Skeletal muscle satellite cell (primary cell): ENCODE data around the gene FAM161A. TPM values are rescaled to one million over a fixed set of nuclear protein-coding genes. Genes with fewer than 3 reads are reported as not detected.
"Not testable (repeated sequence)": the region's sequence is repeated elsewhere in the genome, so short reads cannot be mapped to it uniquely, and the experiment has no call there.

Experiments used
- H3K27me3 ChIP-seq: 2 replicates; pipeline ENCODE4 v1.7.0; 2013; ENCODE audit warnings: low read length; ENCODE audit not compliant: control insufficient read depth, insufficient read depth
- H3K36me3 ChIP-seq: 2 replicates; pipeline ENCODE4 v1.7.0; 2013; ENCODE audit warnings: mild to moderate bottlenecking, control low read depth, low read length; ENCODE audit not compliant: insufficient read depth
- H3K4me1 ChIP-seq: 2 replicates; pipeline ENCODE4 v1.7.0; 2013; ENCODE audit warnings: low read length; ENCODE audit not compliant: control insufficient read depth, insufficient read depth
- H3K4me2 ChIP-seq: 2 replicates; pipeline ENCODE4 v1.7.0; 2013; ENCODE audit warnings: mild to moderate bottlenecking, low read length
- H3K4me3 ChIP-seq: 2 replicates; pipeline ENCODE4 v1.7.0; 2013; ENCODE audit warnings: low read length
- H3K9ac ChIP-seq: 2 replicates; pipeline ENCODE4 v1.7.0; 2013; ENCODE audit warnings: mild to moderate bottlenecking, low read depth, low read length, moderate library complexity
- H3K9me3 ChIP-seq: replicated peaks from 2 replicates; pipeline ENCODE4 v1.7.0; 2013; ENCODE audit warnings: mild to moderate bottlenecking, control low read depth, low read length
- total RNA-seq: library from RNA; depleted of rRNA; stranded (reverse); fragments of >200 nt; gene quantifications from 2 replicates; pipeline ENCODE4 v1.2.3, GENCODE V29; 2012; rRNA removed

FAM161A gene, protein sequence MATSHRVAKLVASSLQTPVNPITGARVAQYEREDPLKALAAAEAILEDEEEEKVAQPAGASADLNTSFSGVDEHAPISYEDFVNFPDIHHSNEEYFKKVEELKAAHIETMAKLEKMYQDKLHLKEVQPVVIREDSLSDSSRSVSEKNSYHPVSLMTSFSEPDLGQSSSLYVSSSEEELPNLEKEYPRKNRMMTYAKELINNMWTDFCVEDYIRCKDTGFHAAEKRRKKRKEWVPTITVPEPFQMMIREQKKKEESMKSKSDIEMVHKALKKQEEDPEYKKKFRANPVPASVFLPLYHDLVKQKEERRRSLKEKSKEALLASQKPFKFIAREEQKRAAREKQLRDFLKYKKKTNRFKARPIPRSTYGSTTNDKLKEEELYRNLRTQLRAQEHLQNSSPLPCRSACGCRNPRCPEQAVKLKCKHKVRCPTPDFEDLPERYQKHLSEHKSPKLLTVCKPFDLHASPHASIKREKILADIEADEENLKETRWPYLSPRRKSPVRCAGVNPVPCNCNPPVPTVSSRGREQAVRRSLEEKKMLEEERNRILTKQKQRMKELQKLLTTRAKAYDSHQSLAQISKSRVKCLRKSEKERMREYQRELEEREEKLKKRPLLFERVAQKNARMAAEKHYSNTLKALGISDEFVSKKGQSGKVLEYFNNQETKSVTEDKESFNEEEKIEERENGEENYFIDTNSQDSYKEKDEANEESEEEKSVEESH
- total RNA-seq = 1.5 and 2.2 TPM in 2 replicates

DNA sequence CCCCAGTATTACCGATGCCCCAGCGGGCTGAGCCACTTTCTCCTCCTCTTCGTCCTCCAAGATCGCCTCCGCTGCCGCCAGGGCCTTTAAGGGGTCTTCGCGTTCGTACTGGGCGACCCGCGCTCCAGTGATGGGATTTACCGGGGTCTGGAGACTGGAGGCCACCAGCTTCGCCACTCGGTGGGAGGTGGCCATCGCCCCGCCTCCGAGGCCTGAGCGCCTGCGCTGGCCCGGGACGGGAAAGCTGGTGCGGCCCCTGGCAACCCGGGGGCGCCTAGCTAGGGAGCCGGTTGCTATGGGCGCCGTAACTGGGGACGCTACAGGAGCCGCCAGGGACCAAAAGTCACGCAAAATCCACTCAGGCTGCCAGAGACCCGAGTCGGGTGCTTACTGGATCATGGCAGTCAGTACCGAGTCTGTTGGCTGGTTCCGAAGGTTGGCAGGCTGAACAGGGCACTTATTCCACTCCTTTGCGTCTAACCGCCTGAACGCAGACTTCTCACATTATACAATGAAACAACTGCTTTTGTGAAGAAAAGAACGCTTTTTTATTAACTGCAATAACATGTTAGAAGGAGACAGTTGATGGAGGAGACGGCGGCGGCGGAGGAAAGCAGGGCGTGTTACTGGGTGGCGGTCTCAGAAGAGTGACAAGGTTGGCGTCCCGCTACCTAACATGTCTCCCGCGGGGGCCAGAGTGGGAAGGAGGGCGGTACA lies at the start of gene FAM161A:
Gene FAM161A (minus strand): TSS at position 214 of the 717 bp plus-strand sequence. CDS start 19 bp downstream, at position 195.
- H3K4me3 ChIP-seq = peak within 1 kb of the TSS; percentile 91
- H3K36me3 ChIP-seq = no peaks in the 10 kb centered on the region
- peak within 1 kb of the TSS; percentile 79 for H3K9ac ChIP-seq
- peak within 1 kb of the TSS; percentile 85 for H3K4me2 ChIP-seq
- no peaks in the 10 kb centered on the region for H3K27me3 ChIP-seq
- peaks cover 3% of the 10 kb centered on the region for H3K4me1 ChIP-seq
- H3K9me3 ChIP-seq = no peaks in the 10 kb centered on the region

DNA sequence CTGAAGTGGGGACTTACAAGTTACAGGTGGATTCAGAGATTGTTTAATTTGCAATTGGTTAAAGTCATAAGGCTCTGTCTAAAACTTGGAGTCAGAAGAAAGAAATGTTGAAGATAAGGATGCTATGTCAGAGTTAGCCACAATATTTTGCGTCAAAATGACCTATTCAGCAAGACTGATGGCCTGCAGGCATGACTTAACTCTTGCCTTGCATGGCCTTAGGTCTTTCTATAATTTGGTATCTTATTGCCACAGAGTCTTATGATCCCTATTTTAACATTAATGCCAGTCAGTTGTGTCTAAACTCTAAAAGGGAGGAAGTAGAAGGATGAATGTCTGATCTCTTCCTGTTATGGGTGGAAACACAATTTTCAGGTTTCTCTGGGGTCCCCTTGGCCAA lies 46.4 kb upstream of the FAM161A start:
- Histone ChIP-seq H3K4me1 (peaks cover 3% of the 10 kb centered on the region), H3K9ac (no peak overlapping the region), H3K9me3 (no peaks in the 10 kb centered on the region), H3K4me3 (no peak overlapping the region), H3K4me2 (no peak overlapping the region), H3K27me3 (no peaks in the 10 kb centered on the region), H3K36me3 (no peaks in the 10 kb centered on the region)

DNA sequence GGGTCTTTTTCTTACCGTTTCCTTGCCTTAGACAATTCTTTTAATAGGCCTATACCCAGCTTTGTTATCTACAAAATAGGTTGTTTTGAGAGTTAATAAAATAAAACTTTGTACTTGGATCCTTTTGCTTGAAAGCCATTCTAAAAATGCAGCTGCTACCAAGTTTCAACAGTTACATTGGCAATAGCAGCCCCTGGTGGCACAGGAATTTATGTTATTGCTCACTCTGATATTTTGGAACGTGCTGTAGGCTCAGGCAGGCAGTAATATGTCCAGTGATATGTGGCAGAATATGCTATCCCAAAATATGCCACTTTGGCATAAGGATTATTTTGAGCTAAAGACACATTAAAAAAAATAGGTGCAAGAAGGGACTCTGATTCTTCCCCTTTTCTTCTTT lies 45.0 kb upstream of the FAM161A start:
- H3K36me3 ChIP-seq = no peaks in the 10 kb centered on the region
- H3K9ac ChIP-seq = no peak overlapping the region
- H3K4me2 ChIP-seq = no peak overlapping the region
- H3K4me3 ChIP-seq = no peak overlapping the region
- H3K27me3 ChIP-seq = no peaks in the 10 kb centered on the region
- H3K9me3 ChIP-seq = no peaks in the 10 kb centered on the region
- H3K4me1 ChIP-seq = no peaks in the 10 kb centered on the region

DNA sequence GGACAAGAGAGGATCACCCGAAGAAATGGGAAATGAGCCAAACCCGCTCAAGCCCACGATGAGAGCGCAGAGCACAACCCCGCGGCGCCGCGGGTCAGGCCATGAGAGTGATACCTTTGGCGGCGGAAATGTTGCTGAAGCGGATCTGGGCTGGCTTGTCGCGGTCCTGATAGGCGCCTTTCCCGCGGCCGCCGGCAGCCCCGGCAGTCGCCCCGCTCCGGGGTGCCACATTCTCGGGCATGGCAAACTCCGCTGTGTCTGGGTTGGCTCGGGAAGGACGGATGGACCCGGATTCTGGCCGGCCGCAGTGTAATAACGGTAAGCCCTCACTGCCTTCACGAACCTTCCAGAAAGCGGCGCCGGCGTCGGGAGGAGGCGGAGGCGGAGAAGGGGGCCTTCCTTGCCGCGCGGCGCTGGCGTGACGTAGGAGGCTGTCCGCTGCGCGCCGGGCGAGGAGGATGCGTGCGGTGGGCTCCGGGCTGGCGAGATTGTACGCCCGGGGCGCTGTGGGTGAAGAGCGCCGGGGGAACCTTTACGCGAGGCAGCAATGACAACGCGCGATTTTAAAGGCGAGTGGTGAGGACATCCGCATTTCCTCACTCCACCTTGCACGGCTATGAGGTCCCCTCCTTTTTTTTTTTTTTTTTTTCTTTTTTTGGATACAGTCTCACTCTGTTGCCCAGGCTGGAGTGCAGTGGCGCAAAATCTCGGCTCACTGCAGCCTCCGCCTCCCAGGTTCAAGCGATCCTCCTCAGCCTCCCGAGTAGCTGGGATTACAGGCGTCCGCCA lies 34.6 kb upstream of the FAM161A start, which contains the start of gene CCT4:
Gene CCT4 (minus strand): TSS at position 390 of the 789 bp plus-strand sequence. CDS start 149 bp downstream, at position 241.
- H3K9ac ChIP-seq = peak within 1 kb of the TSS; percentile 99
- H3K36me3 ChIP-seq = peaks cover 20% of the 10 kb centered on the region
- H3K9me3 ChIP-seq = no peaks in the 10 kb centered on the region
- peak within 1 kb of the TSS; percentile 92 for H3K4me2 ChIP-seq
- peaks cover 12% of the 10 kb centered on the region for H3K4me1 ChIP-seq
- peak within 1 kb of the TSS; percentile 89 for H3K4me3 ChIP-seq
- H3K27me3 ChIP-seq = no peaks in the 10 kb centered on the region

DNA sequence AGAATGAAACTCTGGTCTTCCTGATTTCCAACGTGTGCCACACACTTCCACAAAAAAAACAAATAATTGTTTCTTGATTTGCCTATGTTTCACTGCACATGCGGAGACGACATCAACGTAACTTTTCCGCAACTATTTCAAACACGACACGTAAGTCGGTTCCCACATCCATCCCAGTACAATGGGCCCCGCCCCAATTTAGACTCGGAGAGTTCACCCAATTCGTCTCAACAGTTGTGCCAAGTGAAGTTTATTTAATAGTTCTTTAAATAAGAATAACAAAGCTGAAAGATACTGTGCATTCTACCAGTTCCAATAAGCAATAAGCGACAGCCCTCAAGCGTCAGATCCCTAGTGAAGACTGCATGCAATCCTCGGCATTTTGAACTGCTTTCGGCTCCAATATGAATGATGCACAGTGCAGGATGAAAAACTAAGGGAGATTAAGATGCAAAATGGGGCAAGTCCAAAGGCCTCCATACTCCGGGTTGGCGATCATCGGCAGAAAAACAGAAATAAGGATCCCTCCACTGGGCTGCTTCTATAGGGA lies 33.9 kb upstream of the FAM161A start:
- H3K36me3 ChIP-seq = peaks cover 27% of the 10 kb centered on the region
- no peaks in the 10 kb centered on the region for H3K27me3 ChIP-seq
- H3K4me2 ChIP-seq = peak overlapping the region; percentile 92
- H3K9ac ChIP-seq = peak overlapping the region; percentile 99
- H3K4me1 ChIP-seq = peaks cover 12% of the 10 kb centered on the region
- peak overlapping the region; percentile 89 for H3K4me3 ChIP-seq
- no peaks in the 10 kb centered on the region for H3K9me3 ChIP-seq

DNA sequence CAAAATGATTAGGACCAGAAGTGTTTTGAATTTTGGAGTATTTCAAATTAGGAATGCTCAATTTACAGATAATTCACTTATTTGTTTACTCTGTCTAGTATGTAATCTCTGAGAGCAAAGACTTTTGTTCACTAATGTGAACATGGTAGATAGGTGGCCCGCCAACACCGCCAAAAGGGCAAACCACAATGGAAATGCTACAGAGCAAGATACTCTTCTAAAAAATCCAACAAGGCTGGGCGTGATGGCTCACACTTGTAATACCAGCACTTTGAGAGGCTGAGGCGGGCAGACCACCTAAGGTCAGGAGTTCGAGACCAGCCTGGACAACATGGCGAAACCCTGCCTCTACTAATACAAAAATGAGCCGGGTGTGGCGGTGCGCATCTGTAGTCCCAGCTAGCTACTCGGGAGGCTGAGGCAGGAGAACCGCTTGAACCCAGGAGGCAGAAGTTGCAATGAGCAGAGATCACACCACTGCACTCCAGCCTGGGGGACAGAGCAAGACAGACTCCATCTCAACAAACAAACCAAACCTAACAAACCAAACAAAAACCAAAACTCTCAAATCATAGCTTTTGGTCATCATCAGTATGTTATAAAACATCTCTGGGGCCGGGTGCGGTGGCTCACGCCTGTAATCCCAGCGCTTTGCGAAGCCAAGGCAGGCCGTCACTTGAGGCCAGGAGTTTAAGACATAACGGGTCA lies 32.2 kb upstream of the FAM161A start:
- Histone ChIP-seq H3K36me3 (peaks cover 42% of the 10 kb centered on the region), H3K9ac (no peak overlapping the region), H3K4me3 (peak overlapping the region; percentile 89), H3K9me3 (no peaks in the 10 kb centered on the region), H3K4me2 (peak overlapping the region; percentile 92), H3K27me3 (no peaks in the 10 kb centered on the region), H3K4me1 (peaks cover 12% of the 10 kb centered on the region)

DNA sequence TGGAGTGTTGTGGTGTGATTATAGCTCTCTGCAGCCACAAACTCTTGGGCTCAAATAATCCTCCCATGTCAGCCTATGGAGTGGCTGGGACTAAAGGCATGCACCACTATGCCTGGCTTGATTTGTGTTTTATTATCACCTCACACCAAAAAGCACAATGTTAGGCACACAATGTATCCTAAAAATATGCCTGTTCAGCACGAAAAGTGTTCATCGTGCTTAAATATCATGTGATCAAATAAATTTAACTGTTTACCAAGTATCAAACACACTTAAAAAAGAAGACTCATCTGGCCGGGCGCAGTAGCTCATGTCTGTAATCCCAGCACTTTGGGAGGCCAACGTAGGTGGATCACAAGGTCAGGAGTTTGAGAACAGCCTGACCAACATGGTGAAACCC lies 29.0 kb upstream of the FAM161A start:
- Histone ChIP-seq H3K36me3 (peaks cover 68% of the 10 kb centered on the region), H3K9me3 (no peaks in the 10 kb centered on the region), H3K4me3 (no peak overlapping the region), H3K4me1 (peaks cover 12% of the 10 kb centered on the region), H3K27me3 (no peaks in the 10 kb centered on the region), H3K9ac (no peak overlapping the region), H3K4me2 (no peak overlapping the region)

DNA sequence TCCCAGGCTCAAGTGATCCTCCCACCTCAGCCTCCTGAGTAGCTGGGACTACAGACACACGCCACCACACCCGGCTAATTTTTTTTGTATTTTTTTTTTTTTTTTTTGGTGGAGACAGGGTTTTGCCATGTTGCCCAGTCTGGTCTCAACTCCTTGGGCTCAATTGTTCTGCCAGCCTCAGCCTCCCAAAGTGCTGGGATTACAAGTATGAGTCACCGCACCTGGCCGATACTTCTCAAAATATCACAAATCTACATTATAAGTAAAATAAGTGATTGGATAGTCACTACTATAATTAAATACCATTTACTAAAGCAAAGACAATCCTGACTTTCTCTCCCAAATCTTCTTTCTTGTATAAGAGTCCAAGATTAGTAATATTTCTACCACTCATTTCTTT lies 25.5 kb upstream of the FAM161A start:
- peaks cover 90% of the 10 kb centered on the region for H3K36me3 ChIP-seq
- not testable (repeated sequence) for H3K4me1 ChIP-seq, H3K27me3 ChIP-seq, H3K4me3 ChIP-seq, H3K9ac ChIP-seq, H3K4me2 ChIP-seq, H3K9me3 ChIP-seq

DNA sequence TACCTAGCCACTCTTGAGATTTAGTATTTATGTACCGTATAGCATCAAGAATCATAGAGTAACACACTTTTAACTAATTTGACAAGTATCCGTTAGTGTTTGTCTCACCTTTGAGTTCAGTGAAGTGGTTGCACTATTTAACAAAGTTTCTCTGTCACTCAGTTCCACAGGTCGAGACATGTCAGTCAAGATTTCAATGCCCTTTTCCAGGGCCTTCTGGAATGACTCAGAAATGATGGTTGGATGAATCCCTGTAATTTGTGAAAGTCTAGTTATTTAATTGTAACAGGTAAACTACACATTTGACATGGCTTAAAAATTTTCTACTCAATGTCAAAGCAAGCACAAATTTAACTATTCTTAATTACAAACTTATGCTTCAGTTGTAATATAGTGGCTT lies 24.9 kb upstream of the FAM161A start:
- H3K36me3 ChIP-seq = peaks cover 91% of the 10 kb centered on the region
- no peak overlapping the region for H3K9ac ChIP-seq
- H3K4me3 ChIP-seq = no peak overlapping the region
- no peak overlapping the region for H3K4me2 ChIP-seq
- H3K4me1 ChIP-seq = no peaks in the 10 kb centered on the region
- no peaks in the 10 kb centered on the region for H3K9me3 ChIP-seq
- no peaks in the 10 kb centered on the region for H3K27me3 ChIP-seq

DNA sequence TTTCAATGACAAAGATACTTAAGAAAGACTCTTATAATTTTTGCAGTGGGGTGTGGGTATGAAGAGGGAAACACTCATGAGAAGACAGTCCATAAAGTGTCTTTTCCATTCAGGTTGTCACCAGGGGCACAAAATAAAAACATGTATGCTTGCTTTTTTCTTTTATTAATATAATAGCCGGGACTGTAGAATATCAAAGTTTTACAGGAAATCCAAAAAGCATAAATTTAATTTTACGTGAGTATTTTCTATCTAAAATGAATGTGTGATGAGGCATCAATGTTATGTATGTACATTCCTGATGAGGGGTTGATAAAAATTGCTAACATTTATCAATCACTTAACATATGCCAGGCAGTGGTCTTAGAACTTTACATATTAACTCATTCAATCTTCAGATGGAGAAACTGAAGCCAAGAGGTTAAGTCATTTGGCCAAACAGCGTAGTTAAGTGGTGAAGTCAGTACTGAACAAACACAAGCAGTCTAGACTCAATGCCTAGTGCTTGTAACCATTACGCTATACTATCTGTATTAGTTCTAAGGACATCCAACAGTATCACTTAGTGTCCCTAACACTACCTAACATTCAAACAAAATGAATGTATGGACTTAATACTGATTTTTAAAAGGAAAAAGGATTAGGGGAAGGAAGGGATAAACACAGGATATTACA lies 23.8 kb upstream of the FAM161A start:
- Histone ChIP-seq H3K4me1 (no peaks in the 10 kb centered on the region), H3K27me3 (no peaks in the 10 kb centered on the region), H3K4me3 (no peak overlapping the region), H3K9me3 (no peaks in the 10 kb centered on the region), H3K36me3 (peaks cover 88% of the 10 kb centered on the region), H3K4me2 (no peak overlapping the region), H3K9ac (no peak overlapping the region)
